GM21447 (cell line): ENCODE measurements around the gene SIAH3.
"Not testable (repeated sequence)": the region's sequence is repeated elsewhere in the genome, so short reads cannot be mapped to it uniquely, and the experiment has no call there.

Experiments used
- ATAC-seq: cut with Tn5 transposase; IDR thresholded peaks from one replicate; pipeline ENCODE4 v1.9.1; 2021; ENCODE audit not compliant: unreplicated experiment

Gene SIAH3

DNA sequence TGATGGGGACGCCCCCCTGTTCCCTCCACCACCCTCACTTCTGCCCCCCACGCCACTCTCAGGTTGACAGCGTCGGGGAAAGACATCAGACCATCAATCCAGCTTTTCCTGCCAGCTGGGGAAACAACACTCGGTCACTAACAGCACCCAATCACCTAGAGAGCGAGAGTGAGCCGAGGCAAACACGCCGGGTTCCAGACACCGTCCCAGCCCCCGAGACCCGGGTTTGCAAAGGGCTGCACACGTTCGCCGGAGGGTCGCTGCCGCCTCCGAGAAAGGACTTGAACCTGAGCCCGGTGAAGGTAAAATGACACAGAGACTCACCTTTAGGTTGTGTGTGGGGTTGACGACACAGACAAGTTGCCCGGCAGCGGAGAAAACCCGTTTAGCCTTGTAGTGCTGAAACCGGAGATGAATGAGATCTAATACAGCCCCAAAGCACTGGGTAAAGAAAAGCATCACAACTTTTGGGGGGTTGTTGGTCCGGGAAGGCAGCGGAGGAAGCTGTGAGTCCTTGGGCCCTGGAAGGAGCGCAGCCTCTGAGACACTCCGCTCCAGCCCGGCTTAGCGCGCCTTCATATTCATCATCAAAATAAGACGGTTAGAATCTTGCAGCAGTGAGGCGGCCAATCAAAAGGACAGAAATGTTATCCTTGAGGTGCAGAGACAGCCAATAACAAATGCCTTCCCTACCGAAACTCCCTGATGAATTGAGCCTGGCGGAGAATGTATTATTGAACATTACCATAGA, at the start of gene SIAH3:
Gene SIAH3, minus strand, starts transcription at position 583 of the 751 bp plus-strand sequence. Its CDS starts 124 bp downstream, at position 459.
- ATAC-seq, result no peak

DNA sequence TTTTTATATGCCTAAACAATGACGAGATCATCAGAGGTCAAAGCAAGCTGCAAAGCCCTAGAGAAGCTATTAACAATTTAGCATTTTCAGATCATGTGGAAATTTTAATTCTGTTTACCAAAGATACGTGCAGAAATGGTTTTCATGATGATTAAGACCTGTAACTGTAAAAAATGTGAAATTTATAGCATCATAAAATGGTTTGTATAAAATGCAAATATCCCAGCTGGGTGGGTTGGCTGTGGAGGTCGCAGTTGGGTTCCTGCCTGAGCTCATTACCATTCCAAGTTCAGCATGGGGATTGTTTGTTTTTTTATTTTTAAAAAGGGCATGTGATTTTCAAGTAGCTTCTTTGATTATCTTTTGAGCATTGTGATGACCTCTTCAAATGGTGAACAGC, 47.9 kb upstream of the SIAH3 start:
- ATAC-seq, result no peak

- no peak for ATAC-seq
These were observed 46.0 kb upstream of the SIAH3 start for GRCh38 chr13:45897562-45897961.

- no peak for ATAC-seq
These were observed 44.7 kb upstream of the SIAH3 start for GRCh38 chr13:45896285-45896684.

DNA sequence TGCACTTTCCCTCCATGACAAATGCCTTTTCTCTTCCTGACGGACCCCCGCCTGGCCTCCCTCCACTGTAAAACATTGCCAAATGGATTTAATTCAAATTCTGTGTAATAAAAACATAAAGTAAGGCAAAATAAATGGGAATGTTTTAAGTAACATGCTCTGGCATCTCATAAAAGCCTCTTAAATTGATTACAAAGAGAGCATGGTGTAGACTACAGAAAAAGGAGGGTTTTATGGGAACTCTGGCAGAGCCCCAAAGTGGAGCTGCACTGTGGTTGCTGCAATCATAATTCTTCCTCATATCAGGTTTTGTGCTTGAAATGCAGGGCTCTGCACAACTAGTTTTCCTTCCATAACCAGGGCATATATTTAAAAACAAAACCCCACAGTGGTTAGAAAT, 44.3 kb upstream of the SIAH3 start:
- no peak for ATAC-seq

DNA sequence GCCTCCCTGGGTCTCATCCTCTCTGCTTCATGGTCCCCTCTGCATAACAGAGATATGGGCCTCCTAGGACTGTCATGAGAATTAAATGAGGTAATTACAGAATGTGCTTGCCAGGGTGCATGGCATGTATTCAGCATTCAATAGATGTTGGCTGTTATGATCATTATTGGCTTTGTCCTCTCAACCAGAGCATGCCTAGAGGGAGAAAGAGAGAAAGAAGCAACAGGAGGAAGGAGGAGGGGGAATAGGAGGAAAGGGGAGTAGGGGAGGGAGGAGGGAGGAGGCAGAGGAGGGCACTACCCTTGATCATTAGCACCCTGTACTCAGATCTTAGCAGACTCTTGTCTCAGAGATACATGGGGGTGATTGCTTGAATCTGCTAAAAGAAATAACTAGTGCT, 41.0 kb upstream of the SIAH3 start:
- no peak for ATAC-seq

DNA sequence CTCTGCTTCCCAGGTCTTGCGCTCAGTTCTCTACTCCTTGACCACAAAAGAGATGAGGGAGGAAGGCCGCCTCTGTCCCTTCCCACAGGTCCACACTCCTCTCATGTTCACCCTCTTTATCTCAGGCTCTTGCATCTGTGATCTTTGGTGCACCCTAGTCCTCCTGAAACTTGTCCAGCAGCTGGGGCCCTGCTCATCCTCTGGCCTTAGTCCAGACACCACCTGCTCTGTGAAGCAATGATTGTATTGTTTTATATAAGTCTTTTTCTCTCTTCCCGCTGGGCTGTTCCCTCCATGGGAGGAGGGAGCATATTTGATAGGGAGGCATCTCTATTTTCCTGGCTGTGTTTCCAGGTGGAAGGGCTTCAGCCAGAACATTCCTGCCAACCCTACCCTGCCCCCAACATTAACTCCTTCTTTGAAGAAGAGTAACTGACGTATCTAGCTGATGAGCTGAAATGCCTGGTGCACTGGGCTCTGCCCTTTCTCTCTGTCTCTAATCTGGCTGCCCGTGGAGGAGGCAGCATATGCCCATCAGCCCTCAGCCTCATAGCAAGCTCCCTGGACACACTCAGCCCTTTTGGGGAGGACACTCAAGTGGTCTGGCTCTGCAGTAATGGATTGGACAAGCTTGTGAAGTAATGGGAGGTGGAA, 38.2 kb upstream of the SIAH3 start:
- no peak for ATAC-seq

DNA sequence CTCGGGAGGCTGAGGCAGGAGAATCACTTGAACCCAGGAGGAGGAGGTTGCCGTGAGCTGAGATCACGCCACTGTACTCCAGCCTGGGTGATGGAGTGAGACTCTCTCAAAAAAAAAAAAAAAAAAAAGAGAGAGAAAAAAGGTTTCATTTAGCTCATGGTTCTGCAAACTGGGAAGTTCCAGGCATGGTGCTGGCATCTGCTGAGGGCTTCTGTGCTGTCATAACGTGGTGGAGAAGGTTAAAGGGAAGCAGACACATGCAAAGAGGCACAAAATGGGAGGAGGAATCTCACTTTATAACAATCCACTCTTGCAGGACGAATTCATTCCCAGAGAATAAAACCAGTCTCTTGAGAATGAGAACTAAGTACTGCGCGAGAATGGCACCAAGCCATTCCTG, 34.9 kb upstream of the SIAH3 start:
- ATAC-seq, result no peak

DNA sequence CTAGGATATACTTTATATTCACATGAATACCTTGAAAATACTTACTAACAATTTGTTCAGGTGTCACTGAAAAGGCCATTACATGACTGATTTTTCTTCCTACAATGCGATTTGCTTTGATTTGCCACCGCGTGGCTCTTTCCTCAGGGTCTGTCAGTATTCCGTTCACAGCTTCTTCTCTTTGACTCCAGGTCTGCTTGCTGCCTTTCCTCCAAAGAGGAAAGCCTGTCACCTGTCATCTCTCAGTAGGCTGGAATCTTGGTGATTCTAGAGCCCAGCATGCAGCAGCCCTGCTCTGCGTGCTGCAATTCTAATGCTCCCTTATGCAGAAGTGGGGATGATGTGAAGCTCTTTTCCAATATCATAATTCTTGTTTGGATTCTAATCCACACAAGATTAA, 33.6 kb upstream of the SIAH3 start:
- no peak for ATAC-seq

DNA sequence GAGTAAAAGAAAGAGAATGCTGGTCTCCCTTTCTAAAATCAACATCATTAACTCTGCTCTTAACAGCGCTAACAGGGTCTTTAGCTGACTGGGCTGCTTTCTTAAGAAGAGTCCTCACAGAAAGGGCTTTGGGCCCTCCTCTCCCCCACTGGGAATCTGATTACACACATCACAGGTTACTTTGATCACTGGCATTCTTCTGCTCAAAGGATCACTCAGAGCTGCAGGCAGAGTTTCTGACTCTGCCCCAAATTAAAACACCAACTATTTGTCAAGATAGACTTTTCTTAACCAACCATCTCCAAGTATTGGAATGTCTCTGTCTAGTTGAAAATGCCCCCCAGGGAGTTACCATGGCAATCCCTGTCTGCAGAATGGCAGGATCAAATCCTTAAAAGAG, 31.1 kb upstream of the SIAH3 start:
- ATAC-seq, result no peak

GRCh38 chr13:45881353-45881752, 29.8 kb upstream of the SIAH3 start:
- no peak for ATAC-seq

DNA sequence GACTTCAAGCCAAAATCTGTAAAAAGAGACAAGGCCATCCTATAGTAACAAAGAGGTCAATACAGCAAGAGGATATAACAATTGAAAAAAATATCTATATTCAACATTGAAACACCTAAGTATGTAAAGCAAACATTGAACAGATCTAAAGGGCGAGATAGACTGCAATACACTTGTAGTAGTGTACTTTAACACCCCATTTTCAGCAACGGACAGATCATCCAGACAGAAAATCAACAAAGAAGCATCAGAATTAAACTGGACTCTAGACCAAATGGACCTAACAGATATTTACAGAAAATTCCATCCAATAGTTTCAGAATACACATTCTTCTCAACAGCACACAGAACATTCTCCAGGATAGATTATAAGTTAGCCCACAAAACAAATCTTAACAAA, 28.7 kb upstream of the SIAH3 start:
- ATAC-seq, result no peak

DNA sequence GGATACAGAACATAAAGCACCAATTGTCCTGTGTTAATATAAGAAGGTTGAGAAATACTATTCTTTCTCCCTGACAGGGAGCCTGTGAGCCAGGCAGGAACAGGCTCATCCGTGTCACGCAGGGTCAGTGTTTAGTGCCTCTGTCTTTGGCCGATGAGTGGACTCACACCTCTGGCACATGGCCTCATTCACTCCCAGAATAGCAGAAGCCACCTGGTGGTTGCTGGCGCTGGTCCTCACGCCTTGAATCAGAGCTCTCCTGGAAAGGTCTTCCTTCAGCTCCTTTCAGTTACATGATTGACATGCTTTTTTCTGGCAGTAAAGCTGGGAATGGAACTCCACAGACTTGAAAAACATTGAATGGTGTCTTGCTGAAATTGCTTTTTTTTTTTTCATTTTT, 28.1 kb upstream of the SIAH3 start:
- no peak for ATAC-seq

DNA sequence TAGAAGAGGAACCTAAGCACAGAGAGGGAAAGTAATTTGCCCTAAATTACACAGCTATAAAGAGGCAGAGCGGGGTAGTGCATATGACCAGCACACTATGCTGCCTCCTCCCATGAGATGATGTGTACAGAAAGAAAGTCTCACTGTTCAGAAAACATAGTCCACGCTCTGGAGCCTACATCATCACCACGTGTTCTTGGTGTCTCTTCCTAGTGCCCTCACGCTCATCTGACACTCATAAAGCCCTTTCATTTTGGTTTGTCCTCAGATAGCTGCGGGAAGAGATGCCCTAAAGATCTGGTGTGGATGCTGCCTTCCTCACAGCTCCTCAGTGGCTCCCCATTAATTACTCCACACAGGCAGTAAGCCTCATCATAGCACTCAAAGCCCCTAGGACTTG, 27.4 kb upstream of the SIAH3 start:
- no peak for ATAC-seq

GRCh38 chr13:45876781-45877180, 25.2 kb upstream of the SIAH3 start:
- ATAC-seq, result no peak

DNA sequence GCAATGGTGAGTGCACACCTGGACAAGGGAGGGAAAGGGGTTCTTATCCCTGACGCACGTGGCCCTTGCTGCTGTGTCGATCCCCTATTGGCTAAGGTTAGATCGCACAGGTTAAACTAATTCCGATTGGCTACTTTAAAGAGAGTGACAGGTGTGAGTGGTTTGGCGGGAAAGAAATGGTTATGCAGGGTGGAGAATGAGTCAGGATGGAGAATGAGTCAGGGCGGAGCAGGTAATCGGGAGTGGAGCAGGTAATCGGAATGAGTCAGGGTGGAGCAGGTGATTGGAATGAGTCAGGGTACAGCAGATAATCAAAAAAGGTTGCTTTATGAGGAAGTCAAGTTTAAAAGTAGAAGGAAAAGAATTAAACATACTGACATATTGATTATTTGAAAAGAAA, 24.4 kb upstream of the SIAH3 start:
- no peak for ATAC-seq

DNA sequence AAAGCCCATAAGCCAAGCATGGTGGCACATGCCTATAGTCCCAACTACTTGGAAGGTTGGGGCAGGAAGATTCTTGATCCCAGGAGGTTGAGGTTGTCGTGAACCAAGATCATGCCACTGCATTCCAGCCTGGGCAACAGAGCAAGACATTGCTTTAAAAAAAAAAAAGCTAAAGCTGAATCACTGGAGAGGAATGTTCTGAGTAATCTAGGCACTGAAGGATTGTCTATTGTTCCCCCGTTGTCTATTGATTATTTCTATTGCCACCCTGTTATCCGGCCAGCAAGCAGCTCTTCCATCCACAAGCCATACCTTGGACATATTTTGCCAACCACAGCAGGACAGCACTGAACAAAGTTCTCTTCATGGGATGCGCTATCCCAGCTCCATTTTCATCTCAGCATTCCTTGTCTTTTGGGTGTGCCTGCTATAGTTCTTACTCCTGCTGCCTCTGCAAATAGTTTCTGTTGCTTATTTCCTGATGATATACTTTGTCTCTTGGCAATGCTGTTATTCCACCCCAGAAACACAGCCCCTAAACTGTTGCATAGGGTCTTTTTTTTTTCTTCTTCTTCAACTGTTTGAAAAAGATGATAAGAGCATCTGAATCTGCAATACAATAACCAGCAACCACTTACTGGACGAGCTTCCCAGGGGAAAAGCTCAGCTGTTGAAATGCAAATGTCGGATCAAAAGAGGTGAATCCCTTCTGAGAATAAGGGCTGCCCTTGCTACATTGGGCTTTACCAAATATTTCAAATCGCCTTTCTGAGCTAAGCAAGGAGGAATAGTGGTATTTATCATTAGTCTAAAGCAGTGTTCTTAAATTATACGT, 22.2 kb upstream of the SIAH3 start:
- no peak for ATAC-seq

DNA sequence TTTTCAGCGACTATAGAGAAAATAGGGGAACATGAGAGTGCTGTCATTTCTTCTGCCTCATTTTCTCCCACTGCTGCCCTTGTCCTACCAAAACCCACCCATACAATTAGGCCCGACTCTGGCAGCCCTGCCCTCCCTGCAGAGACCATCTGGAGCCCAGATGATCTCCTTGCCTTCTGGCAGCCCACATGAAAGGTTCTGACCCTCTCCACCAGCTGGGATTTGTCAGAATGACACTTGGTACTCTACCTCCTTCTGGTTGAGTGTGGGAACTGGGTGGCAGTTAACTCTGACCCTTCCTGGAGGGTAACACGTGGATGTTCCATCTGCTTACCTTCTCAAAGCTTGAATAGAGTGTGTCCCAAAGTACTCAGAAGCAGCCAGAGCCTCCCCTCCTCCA, 21.0 kb upstream of the SIAH3 start:
- ATAC-seq, result no peak

DNA sequence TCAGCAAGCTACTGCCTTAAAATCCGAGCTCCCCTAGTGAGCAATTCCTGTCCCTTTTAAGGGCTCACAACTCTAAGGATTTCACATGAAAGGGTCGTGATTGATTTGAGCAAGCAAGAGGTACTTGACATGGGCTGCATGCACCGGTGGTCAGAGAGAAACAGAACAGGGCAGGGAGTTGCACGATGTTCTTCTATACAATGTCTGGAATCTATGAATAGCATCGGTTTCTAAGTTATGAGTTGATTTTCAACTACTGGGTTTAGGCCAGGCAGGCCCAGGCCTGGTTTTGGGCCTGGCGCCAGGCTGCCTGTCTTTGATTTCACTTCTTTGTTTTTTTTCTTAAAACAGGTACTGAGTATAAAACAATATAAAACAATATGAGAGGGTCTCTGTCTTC, 19.6 kb upstream of the SIAH3 start:
- ATAC-seq, result not testable (repeated sequence)

DNA sequence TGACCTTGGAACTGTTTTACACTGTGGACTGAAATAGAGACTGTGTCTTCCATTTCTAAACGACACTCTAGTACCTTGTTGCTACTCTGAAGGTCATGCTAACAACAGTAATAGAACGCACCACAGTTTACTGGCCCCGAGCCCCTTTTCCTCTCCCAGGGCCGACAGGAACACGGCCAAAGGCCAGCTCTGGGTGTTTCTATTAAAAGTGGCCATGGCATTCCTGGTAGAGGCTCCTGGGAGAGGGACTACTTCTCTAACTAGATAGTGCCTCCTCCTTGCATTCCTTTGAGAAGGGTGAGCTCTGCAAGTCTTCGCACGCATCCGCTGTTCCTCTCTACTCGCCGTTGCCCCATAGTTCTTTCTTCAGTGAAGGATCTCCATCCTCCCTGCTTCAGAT, 18.7 kb upstream of the SIAH3 start:
- no peak for ATAC-seq

- no peak for ATAC-seq
These were observed 13.9 kb upstream of the SIAH3 start for GRCh38 chr13:45865414-45865813.
